ENCODE results near the gene SLC35G2. TPM values are rescaled to one million over a fixed set of nuclear protein-coding genes. Genes with fewer than 3 reads are reported as not detected.
A peak's percentile ranks its signal among the peaks of the same experiment; 100 is the strongest.

SLC35G2 gene
- total and polyA plus RNA-seq, 4 donors: 3.6 to 9.1 (median 5.7) TPM

- no peak overlapping the region for H3K4me3 ChIP-seq
- ATAC-seq (ENCODE audit: insufficient read depth, low FRiP score) (no peak), DNase-seq (peak in 2 of 3 donors; percentile 20 to 47)
- H3K9ac ChIP-seq (ENCODE audit: insufficient read depth in 1 of 2, low read length in 2 of 2): no peak overlapping the region
- H3K27me3 ChIP-seq (ENCODE audit: control insufficient read depth in 3 of 3, insufficient read depth in 3 of 3, low read length in 2 of 3): no peaks in the 10 kb centered on the region
- peaks cover 0 to 12% (median 2%) of the 10 kb centered on the region in 5 donors for H3K4me1 ChIP-seq (ENCODE audit: control insufficient read depth in 5 of 5, insufficient read depth in 5 of 5, low read length in 5 of 5)
- 24 to 37% methylated on average over 5 of the region's 5 CpGs for WGBS, 2 donors
- no peak for TF ChIP-seq CTCF (IDR thresholded peaks at IDR 0.05; ENCODE audit: control extremely low read depth, extremely low read depth)
- no peaks in the 10 kb centered on the region for H3K9me3 ChIP-seq (ENCODE audit: control insufficient read depth in 4 of 4, insufficient read depth in 3 of 4, low read length in 3 of 4)
- H3K36me3 ChIP-seq (ENCODE audit: control insufficient read depth in 4 of 4, insufficient read depth in 4 of 4, low read length in 4 of 4): no peaks in the 10 kb centered on the region
- no peak overlapping the region for H3K27ac ChIP-seq (ENCODE audit: low read depth in 1 of 2, low read length in 1 of 2)
These were observed 16.4 kb upstream of the SLC35G2 start for GRCh38 chr3:136802481-136802996.

GRCh38 chr3:136804141-136804540 lies 14.8 kb upstream of the SLC35G2 start:
- peaks cover 0 to 12% (median 2%) of the 10 kb centered on the region in 5 donors for H3K4me1 ChIP-seq (ENCODE audit: control insufficient read depth in 5 of 5, insufficient read depth in 5 of 5, low read length in 5 of 5)
- H3K4me3 ChIP-seq: no peak overlapping the region
- H3K9me3 ChIP-seq (ENCODE audit: control insufficient read depth in 4 of 4, insufficient read depth in 3 of 4, low read length in 3 of 4): no peaks in the 10 kb centered on the region
- no peak for TF ChIP-seq CTCF (IDR thresholded peaks at IDR 0.05; ENCODE audit: control extremely low read depth, extremely low read depth)
- H3K27me3 ChIP-seq (ENCODE audit: control insufficient read depth in 3 of 3, insufficient read depth in 3 of 3, low read length in 2 of 3): no peaks in the 10 kb centered on the region
- H3K27ac ChIP-seq (ENCODE audit: low read depth in 1 of 2, low read length in 1 of 2): no peak overlapping the region
- WGBS, 2 donors: 87 to 94% methylated on average over 4 of the region's 4 CpGs
- DNase-seq (no peak), ATAC-seq (ENCODE audit: insufficient read depth, low FRiP score) (no peak)
- H3K9ac ChIP-seq (ENCODE audit: insufficient read depth in 1 of 2, low read length in 2 of 2): no peak overlapping the region
- no peaks in the 10 kb centered on the region for H3K36me3 ChIP-seq (ENCODE audit: control insufficient read depth in 4 of 4, insufficient read depth in 4 of 4, low read length in 4 of 4)

- DNase-seq (no peak), ATAC-seq (ENCODE audit: insufficient read depth, low FRiP score) (no peak)
- H3K9ac ChIP-seq (ENCODE audit: insufficient read depth in 1 of 2, low read length in 2 of 2): no peak overlapping the region
- no peak overlapping the region for H3K4me3 ChIP-seq
- no peak overlapping the region for H3K27ac ChIP-seq (ENCODE audit: low read depth in 1 of 2, low read length in 1 of 2)
- H3K4me1 ChIP-seq (ENCODE audit: control insufficient read depth in 5 of 5, insufficient read depth in 5 of 5, low read length in 5 of 5): peaks cover 0 to 12% (median 2%) of the 10 kb centered on the region in 5 donors
- H3K36me3 ChIP-seq (ENCODE audit: control insufficient read depth in 4 of 4, insufficient read depth in 4 of 4, low read length in 4 of 4): no peaks in the 10 kb centered on the region
- H3K27me3 ChIP-seq (ENCODE audit: control insufficient read depth in 3 of 3, insufficient read depth in 3 of 3, low read length in 2 of 3): no peaks in the 10 kb centered on the region
- no peaks in the 10 kb centered on the region for H3K9me3 ChIP-seq (ENCODE audit: control insufficient read depth in 4 of 4, insufficient read depth in 3 of 4, low read length in 3 of 4)
- TF ChIP-seq CTCF (IDR thresholded peaks at IDR 0.05; ENCODE audit: control extremely low read depth, extremely low read depth): no peak
These were observed 14.1 kb upstream of the SLC35G2 start for GRCh38 chr3:136804813-136805212.

- H3K4me3 ChIP-seq: no peak overlapping the region
- H3K4me1 ChIP-seq (ENCODE audit: control insufficient read depth in 5 of 5, insufficient read depth in 5 of 5, low read length in 5 of 5): peaks cover 0 to 12% (median 2%) of the 10 kb centered on the region in 5 donors
- TF ChIP-seq CTCF (IDR thresholded peaks at IDR 0.05; ENCODE audit: control extremely low read depth, extremely low read depth): no peak
- no peaks in the 10 kb centered on the region for H3K27me3 ChIP-seq (ENCODE audit: control insufficient read depth in 3 of 3, insufficient read depth in 3 of 3, low read length in 2 of 3)
- no peaks in the 10 kb centered on the region for H3K9me3 ChIP-seq (ENCODE audit: control insufficient read depth in 4 of 4, insufficient read depth in 3 of 4, low read length in 3 of 4)
- 60 to 65% methylated on average over 3 of the region's 3 CpGs for WGBS, 2 donors
- no peak overlapping the region for H3K27ac ChIP-seq (ENCODE audit: low read depth in 1 of 2, low read length in 1 of 2)
- DNase-seq (no peak), ATAC-seq (ENCODE audit: insufficient read depth, low FRiP score) (no peak)
- no peak overlapping the region for H3K9ac ChIP-seq (ENCODE audit: insufficient read depth in 1 of 2, low read length in 2 of 2)
- H3K36me3 ChIP-seq (ENCODE audit: control insufficient read depth in 4 of 4, insufficient read depth in 4 of 4, low read length in 4 of 4): no peaks in the 10 kb centered on the region
These were observed 13.1 kb upstream of the SLC35G2 start for GRCh38 chr3:136805795-136806194.
